ENCODE measurements around the gene CCDC3. TPM values are rescaled to one million over a fixed set of nuclear protein-coding genes. Genes with fewer than 3 reads are reported as not detected.

The CCDC3 gene
- polyA plus RNA-seq, 1 donor: 22.1 TPM

DNA sequence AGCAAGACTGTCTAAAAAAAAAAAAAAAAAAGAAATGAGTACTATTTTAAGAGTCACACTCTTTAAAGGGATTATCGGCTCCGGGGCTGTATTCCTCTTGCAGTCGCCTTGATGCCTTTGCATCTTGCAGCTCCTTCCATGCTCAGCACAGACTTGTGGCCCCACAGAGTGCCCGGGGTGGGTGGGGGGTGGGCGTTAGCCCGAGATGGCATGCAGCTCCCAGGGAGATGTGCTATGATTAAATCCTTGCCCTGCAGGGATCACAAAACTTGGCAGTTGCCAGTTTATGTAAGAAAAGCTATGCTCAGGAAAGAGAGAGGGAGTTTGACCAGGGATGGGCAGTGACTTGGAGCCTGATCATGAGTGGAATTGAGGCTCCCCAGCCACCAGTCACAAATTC is 81.9 kb downstream of the CCDC3 start:
- no peak for DNase-seq

DNA sequence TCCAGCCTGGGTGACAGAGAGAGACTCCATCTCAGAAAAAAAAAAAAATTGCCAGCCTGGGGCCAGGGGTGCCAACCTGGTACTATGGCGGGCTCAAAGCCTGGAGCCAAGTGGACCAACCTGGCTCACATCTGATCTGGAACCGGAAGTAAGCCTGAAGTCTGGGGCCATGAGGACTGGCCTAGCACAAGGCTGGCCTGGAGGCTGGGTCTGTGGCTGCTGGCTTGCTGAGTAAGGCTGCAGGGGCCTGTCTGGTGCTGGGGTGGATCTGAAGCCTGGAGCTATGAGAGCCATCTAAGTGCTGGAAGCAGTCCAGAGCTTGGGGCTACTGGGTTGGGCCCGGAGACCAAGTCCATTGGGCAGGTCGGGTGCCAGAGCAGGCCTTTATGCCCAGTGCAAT is 84.9 kb downstream of the CCDC3 start:
- no peak for DNase-seq

DNA sequence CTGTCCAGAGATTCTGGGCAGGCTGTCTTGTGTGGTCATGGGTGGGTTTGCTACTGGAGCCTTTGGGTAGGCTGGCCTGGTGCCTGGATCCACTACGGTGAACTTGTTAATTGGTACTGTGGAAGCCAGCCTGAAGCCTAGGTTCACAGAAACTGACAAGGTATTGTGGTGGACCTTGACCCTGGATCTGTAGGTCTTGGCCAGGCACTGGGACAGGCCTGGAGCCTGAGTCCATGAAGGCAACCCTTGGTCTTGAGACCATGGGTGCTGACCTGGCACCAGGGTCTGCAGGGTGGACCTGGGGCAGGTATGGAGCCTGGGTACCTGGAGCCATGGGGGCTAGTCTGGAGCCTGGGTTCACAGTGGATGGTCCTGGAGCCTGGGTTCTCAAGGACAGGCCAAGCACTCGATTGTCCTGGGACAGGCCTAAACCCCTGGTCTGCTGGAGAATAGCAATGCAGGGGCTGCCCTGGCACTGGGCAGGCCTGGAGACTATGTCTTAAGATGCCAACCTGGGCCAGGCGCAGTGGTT is 85.8 kb downstream of the CCDC3 start:
- no peak for DNase-seq

DNA sequence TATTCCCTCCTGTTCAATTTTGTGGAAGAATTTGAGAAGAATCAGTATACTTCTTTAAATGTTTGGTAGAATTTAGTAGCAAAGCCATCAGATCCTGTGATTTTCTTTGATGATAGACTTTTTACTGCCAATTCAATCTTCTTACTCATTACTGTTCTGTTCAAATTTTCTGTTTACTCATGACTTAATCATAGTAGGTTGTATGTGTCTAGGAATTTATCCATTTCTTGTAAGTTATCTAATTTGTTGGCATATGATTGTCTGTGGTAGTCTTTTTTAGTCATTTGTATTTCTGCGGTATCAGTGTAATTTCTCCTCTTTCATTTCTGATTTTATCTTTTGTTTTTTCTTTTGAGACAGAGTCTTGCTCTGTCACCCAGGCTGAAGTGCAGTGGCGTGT is 87.4 kb downstream of the CCDC3 start:
- no peak for DNase-seq

DNA sequence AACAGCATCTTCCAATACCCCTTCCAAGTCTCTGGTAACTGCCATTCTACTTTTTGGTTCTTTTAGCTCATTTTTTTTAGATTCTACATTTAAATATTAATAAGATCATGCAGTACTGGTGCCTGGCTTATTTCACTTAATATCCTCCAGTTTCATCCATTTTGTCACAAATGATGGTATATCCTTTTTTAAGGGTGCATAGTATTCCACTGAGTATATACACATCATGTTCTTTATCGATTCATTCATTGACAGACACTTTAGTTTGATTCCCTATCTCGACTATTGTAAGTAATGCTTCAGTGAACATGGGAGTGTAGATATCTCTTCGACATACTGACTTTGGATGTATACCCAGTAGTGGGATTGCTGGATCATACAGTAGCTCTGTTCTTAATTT is 89.7 kb downstream of the CCDC3 start:
- no peak for DNase-seq

DNA sequence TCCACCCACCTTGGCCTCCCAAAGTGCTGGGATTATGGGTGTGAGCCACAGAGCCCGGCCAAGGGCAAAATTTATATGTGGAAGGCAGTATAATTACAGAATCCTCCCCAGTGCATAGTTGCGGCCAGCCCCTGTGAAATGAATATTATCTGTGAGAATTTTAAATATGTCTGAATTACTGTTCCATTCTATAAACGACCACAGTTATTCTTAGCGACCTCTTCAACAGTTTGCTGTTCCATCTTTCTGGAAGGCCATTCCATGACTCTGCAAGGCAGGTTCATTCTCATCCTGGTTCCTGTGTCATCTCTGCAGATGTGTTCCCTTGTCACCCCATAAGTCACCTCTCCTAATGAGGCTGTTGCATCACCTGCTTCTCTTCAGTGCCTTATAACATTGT is 90.7 kb downstream of the CCDC3 start:
- no peak for DNase-seq

DNA sequence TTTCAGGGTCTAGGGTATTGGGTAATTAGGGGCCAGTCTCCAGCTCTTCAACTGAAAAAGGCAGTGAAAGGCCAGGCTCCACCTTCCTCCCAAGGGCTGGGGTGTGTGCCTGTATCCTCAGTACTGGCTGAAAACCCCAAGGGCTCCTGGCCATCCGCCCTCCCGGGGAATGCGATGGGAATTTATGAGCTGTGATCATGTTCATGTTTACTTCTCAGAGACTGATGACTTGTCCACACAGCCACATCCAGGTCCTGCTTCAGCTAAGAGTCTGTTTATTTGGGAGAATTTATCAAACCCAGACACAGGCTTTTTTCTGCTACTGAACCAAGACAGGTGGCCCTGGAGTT is 91.7 kb downstream of the CCDC3 start:
- DNase-seq: no peak

DNA sequence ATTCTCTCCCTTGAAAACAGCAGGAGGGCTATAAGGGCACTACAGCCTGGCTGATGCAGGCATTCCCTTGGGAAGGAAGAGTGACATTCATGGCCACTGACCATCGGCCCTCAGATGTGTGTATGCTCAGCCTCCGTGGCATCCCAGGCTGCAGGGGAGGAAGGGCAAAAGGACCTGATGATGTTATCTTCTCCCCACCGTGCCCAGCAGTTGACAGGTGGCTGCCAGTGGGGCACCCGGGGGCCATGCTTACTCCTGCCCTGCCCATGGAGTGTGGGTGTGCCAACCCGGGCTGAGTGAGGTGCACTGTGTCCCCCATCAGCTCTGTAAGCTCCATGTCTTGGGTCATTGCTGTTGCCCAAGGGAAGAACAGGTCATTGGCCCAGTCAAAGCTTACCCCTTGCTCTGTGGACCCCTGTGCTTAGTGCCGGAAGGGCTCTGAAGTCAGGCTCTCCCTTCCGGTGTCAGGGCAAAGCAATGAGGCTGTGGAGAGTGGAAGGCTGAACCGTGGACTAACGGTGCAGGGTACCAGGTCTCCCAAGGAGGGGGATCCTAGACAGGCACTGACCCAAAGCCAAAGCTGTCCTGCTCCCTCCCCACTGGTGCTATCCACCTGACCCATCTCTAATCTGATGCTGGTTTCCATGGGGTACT is 92.2 kb downstream of the CCDC3 start:
- DNase-seq: no peak

DNA sequence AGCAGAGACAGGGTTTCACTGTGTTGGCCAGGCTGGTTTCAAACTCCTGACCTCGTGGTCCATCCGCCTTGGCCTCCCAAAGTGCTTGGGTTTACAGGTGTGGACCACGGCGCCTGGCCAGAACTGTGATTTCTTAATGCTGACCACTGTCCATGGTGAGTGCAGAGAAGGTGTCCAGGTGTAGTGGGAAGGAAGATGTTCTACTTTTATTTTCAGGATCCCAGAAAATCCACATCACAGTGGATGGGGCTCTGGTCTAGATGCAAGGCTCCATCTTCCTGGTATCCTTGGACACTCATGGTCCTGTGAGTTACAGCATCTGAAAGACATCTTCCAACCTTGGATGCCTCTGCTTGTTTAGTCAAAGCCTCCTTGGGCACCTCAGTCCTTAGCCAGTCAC is 92.7 kb downstream of the CCDC3 start:
- DNase-seq: no peak

DNA sequence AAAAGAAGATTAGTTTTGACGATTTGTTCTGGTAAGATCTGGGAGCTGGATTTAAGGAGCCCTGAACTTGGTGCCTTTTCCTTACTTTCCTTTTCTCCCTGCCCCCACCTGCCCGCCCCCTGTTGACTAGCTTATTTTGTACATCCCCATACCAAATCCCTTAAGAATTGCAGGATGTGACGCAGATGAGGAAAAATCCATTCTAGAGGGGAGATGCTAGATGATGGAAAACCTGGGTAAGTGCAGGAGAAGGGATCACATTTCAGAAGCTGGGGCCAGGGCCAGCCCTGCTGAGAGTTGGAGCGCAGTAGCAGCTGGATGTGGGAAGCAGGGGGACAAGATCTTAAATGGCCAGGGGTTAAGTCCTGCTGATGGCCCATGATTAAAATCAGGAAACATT is 93.9 kb downstream of the CCDC3 start:
- DNase-seq: peak; percentile 75

DNA sequence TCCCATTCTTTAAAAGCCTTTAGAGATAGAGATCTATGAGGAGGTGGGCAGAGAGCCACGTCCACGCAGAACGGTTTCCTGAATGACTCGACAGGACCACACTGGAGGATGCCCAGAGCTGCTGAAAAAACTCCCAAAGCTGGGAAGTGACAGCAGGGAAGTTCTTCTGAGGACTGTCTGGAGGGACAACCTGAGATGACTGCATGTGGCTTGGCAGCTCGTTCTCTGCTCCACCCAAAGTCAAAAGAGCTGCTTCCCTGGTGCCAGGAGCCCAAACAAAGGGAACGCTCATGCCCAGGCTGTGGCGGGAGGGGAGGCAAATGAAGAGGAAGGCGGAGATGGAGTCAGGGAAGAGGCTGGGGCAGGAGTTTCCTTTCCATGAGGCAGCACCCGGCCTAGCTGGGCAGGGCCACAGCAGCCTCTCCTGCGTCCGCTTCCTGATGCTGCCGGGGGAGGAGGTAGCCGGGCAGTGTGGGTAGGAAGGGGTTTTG is 95.4 kb downstream of the CCDC3 start:
- no peak for DNase-seq

DNA sequence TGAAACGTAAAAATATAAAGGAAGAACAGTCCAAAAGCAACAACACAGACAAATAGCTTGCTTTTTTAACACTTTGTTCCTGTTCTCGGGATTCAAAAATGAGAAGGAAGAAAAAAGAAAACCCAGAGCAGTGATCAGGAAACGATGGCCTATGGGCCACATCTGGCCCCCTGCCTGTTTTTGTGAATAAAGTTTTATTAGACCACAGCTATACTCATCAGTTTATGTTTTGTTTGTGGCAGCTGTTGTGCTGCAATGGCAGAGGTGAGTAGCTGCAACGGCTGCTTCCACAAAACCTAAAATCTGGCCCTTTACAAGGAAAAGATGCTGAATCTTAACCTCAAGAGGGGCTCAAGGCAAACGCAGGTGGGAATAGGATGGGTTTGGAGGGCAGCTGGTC is 96.4 kb downstream of the CCDC3 start:
- DNase-seq: no peak

DNA sequence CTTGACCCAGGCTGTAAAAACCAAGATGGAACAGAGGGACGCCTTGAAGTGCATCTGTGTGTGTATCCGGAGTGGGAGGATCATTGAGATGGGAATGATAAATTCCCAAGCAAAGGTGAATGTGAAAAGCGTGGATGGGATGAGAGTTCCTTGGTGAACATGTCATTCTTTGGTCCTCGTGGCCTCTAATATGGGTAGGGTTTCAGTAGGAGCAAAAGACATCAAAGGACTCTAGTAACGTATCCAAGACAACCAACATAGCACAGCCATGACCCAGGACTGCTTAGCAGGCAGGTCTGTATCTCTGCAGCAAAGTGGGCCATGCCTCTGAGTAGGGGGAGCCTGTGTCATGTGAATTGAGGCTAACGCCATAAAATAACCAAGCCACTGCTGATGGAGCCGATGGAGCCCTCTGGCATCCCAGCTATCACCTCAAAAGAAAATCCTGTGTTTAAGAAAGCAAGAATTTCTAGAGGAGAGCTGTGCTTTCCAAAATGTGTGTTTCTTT is 98.6 kb downstream of the CCDC3 start:
- DNase-seq: no peak

DNA sequence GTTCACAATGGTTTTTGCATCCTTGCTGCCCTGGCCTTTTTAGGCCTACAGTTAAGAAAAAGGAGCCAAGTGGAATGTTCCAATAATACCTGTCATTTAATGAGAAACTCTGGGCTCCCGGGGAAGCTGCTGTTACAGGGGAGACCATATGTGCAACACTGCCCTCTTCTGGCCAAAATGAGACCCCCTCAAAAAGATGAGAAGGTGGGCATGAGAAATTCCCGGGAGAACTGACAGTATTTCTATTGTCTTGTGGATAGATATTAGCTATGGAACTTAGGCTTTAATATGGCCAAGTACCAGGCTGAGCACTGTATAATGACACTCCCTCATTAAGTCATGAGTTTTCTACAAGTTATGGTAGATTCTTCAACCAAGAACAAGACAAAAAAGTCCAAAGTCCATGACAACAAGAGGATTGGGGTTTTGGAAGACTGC is 99.4 kb downstream of the CCDC3 start:
- peak; percentile 72 for DNase-seq

DNA sequence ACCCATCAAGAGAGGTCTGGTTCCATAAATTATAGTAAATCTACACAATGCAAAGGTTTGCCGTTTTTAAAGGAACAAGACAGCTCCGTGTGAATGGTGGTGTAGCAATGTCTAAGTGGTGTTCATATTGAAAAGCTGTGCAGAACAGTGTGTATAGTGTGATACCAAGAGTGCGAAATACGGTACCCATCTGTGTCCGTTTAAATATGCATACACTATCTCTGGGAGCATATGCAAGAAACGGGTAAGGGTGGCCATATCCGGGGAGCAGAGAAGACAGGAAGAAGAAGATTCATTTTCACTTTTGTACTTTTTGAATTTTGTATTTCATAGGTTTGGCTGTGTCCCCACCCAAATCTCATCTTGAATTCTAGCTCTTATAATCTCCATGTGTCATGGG is 102.0 kb downstream of the CCDC3 start:
- no peak for DNase-seq

DNA sequence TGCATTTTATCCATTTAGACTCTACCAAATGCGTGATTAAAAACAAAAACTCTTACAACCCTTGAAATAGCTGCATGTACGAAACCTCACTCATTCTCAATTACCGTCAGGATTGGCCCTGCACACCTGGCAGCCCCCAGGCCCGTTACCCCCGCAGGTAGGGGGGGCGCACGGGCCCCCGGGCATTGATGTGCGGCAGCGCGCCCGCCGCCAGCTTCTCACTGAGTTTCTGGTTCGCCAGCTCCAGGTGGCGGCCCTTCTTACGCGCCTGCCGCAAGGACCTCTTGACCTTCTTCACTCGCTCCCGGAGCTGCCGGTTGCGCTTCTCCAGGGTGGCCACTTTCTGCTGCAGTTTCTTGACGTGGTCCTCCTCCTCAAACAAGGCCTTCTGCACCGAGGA is 103.2 kb downstream of the CCDC3 start:
- no peak for DNase-seq

DNA sequence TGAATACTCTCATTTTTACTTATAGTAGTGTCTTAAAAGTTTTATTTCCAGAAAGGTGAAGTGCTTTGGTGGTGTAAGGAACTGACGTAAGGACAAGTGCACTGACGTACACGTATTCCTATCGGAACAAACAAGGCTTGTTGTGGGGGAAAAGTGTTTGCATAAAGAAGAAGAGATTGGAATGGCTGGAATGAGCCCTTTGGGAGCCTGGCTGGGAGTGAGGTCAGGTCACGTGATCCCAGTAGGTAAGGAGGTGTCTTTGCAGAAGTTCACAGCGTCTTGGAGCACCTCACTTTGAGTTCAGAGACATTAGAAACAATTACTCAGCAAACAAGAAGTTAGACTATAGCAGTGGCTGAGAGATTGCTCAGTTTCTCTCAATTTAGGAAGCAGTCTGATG is 104.2 kb downstream of the CCDC3 start:
- no peak for DNase-seq

DNA sequence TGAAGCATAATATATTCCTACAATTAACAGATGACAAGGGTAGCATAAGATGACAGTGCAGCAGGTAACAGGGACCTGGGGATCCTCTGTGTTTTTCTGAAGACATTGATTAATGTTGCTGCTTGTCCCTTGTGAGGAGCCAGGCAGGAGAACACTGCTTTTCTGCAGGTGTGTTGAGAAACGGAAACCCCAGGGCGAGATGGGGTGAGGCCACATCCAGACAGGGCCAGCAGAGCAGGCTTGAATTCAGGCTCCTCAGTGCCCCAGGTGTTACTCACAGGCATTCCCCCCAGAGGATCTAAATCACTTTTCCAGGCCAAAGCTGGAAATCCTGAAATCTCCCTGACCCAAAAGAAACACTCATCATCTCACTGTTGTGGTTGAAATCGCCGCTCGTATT is 105.3 kb downstream of the CCDC3 start:
- DNase-seq: no peak

DNA sequence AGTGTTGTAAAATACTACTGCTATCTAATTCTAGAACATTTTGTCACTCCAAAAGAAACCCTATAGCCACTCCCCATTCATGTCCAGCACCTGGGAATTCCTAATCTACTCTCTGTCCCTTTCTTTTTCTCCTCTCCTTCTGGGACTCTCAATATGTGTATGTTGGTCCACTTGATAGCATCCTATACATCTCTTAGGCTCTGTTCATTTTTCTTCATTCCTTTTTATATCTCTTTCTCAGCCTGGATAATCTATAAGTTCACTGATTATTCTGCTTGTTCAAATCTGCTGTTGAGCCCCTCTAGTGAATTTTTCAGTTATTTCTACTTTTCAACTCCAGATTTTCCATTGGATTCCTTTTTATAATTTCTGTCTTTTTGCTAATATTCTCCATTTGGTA is 108.6 kb downstream of the CCDC3 start:
- DNase-seq: no peak

DNA sequence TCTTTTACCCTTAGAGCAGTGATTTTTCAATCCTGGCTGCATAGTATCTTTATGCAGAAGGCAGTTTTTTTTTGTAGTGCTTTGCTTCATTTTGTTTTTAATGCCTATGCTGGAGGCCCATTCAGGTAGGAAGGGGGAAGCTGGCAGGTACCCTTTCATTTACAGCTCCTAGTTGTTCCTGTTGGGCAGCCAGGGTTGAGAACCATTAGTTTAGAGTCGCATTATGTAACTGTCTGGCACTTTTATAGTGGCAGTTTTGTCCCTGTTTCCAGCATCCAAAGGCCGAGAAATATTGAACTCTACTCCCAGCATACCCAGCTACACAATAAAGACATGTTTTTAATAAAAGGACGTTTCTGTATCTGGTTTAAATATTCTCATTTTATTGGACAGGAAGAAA is 110.6 kb downstream of the CCDC3 start:
- no peak for DNase-seq

DNA sequence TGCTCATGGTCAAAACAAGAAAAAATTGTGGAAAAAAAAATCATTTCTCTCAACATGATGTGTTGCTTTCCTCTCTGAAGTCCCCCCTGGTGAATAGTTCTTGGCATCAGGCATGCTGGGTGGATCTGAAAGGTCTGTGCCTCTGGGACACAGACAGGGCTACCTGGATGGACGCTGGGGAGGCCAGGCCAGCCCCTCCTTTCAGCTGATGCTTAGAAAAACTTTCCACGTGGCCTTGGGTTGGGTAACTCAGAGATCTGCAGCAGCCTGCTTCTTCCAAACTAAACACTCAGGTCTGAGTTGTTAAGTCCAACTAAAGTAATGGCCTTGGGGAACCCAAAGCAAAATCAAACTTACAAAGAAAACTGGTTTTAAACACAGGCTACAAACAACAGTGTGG is 113.0 kb downstream of the CCDC3 start:
- DNase-seq: no peak

DNA sequence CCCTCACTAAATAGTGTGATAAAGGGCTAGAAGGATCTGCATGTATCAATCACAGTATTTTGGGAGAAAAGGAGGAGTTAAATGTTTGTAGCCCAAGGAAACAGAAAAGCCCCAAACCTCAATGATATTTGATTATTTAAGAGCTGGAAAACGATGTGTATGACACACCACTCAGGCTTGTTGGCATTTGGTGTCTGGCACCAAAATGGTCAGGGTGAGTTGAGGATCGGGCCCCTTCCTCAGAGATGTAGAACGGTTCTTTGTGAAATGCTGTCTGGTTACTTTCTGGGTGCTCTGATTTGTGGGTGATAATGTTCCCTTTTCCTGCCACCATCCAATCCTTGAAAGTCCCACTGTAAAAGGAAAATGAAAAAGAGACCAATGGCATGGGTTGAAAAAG is 113.7 kb downstream of the CCDC3 start:
- DNase-seq: no peak

DNA sequence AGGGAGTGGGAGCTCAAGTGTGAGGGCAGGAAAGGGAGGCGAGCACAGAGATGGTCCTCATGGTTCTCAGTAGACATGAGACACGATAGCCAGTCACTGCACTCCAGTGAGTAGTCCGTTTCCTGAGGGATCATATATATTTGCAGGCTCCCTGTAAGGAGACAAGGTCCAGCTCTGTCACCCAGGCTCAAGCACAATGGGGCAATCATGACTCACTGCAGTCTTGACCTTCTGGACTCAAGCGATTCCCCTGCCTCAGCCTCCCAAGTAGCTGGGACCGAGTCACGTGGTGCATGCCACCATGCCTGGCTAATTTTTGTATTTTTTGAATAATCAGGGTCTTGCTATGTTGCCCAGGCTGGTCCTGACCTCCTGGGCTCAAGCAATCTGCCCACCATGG is 116.7 kb downstream of the CCDC3 start:
- DNase-seq: no peak

DNA sequence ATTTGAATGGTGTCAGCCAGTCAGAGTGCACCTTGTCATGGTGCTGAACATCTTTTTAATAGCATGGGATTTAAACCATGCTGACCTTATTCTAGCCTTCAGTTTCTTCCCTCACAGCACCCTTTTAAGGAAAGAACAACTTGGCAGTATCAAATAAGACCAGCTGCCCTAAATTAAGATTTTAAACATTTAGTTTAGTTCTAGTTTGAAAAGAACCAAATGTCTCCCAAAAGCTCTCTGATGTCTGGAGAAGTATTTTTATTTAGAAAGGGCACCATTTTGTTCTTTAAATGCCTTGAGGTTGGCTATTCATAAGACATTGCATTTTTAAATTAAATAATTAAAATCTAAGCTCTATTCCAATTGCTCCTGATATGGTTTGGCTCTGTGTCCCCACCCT is 121.1 kb downstream of the CCDC3 start:
- DNase-seq: no peak

DNA sequence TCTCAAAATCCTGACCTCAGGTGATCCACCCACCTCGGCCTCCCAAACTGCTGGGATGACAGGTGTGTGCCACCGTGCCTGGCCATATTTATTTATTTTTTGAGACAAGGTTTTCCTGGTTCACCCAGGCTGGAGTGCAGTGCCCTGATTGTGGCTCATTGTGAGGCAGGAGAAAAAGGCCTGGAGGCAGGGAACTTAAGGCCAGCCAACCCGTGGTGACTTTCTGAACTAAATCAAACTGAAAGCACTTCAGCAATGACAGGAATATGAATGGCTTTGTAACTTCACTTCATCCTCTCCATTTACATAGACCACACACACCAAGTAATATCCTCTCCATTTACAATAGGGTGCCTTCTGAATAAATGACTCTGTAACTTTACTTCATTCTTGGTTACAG is 124.4 kb downstream of the CCDC3 start:
- DNase-seq: no peak

Measured in hindlimb muscle (tissue), 1 donor.